Fibroblast of peridontal ligament (primary cell): ENCODE data around the gene L3HYPDH.

Experiments
- DNase-seq: peaks from one replicate; pipeline ENCODE4 v3.0.0-alpha.2; 2010; ENCODE audit errors: extremely low read depth

L3HYPDH gene

DNA sequence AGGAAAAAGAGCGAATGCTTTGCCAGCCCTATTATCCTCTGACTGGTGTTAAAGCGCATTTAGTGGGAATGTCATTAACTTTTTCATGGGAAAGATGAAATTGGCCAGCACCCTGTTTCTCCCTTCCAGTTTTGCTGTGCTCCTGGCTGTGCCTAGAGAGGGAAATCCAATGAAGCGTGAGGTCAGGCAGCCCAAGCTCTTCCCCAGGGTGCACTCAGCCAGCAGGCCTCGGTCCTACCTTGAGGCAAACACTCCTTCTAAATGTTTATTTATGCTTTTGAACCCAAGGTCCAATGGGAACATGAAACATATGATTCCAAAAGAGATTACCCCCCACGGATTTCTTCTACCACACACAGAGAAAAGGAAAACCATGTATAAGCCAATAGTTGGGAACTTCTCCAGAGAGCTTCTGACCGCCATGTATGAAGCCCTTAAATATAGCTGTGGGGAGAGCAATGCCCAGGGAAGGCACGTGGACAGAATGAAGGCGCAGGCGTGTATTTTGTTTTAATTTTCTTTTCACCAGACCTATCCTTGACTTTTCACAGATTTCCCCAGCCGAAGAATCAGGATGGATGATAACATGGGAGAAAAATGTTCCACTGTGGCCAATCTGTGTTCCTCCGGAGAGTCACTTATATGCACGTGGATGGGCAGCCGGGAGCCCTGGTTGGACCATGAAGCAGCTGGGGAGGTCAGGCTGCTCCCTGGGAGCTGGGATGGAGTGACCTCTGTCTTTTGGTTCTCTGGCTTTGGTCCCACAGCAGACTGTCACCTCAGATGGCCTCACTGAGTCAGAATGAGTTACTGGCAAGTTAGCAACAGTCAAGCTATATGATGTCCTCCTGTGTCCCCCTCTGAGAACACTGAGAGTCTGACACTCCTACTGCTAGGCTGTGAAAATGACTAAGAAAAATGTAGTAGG is 56.3 kb downstream of the L3HYPDH start:
- peak; percentile 62 for DNase-seq

DNA sequence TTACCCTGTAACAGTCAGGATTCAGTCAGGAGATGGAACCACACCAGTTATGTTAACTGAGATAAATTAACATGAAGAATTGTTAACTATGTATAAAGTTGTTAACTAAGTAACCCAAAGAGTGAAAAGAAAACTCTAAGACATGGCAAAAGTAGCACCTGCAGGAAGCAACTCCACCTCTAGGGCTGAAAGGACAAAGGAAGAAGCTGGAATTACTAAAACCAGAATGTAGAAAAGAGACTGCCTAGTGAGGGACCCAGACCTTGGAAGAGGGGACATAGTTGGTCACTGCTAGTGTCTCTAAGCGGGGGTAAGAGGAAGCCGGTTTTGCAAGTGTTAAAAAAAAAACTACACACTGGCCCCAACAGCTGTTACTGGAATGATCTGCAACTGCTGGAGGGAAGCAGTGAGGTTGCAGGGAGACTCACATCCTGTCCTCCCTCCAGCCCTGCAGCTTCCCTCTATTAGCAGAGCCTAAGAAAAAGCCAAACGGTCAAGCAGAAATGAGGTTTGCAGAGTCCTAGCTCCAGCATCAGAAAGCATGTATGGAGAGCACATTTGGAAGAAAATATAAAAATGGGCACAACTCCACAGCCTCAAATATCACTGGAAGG is 58.8 kb downstream of the L3HYPDH start:
- no peak for DNase-seq

DNA sequence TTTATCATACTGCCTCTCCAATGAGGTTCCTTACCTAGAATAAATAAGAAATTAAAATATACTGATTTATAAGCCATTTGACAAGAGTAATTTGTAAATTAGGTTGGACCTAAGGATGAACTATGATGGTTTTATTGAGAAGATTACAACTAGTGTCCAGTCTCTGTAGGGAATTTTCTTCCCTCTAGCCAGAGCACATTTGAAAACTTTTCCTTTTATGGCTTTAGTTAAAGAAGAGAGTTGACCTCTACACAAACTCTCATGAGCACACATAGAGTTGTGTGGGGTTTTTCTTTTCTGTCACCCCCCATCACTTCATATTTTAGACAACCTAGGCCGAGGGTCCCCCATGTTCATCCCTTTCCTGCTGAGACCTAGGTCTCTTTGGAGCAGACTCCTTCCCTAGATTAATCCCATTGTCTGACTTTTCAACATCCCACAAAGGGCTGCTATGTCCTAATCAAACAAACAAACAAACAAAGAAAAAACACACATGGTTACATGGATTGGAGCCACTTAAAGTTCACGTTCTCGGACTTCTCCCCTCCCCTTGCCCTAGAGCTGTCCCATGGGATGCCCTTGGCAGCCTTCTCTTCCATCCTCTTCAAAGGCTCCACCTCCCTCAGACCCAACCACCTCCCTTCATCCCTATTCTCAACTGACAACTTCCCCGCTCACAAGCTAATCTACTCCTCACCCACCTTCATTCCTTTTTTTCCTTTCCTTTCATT is 59.7 kb downstream of the L3HYPDH start:
- no peak for DNase-seq
